ENCODE results near the gene GPR62. TPM values are rescaled to one million over a fixed set of nuclear protein-coding genes. Genes with fewer than 3 reads are reported as not detected.

Gene GPR62
- total and polyA plus RNA-seq, 2 experiments from 2014 or later: 0.10 to 0.38 TPM

- no peak for TF ChIP-seq CTCF (conservative IDR thresholded peaks at IDR 0.05; ENCODE audit: low read depth in 2 of 2)
- no peak for TF ChIP-seq EZH2phosphoT487 (IDR thresholded peaks at IDR 0.05; ENCODE audit: unreplicated experiment)
- TF ChIP-seq ZNF331 (CRISPR knock-in tag; IDR thresholded peaks at IDR 0.05; ENCODE audit: low read depth): no peak
- no peak for TF ChIP-seq JUNB (IDR thresholded peaks at IDR 0.05; ENCODE audit: unreplicated experiment)
- no peak for TF ChIP-seq ETS1 (IDR thresholded peaks at IDR 0.05)
Measured at GRCh38 chr3:51968883-51969678, 13.9 kb downstream of the GPR62 start (continued).

- no peak overlapping the region for H3K27ac ChIP-seq (ENCODE audit: low read depth)
- no peak overlapping the region for H2AFZ ChIP-seq
- ATAC-seq: no peak
- Mint-ChIP-seq H3K4me3 (no peak overlapping the region), H3K36me3 (ENCODE audit: low read depth) (peaks cover 7% of the 10 kb centered on the region; the same call in 2 of the 3 replicates), H3K9me3 (no peaks in the 10 kb centered on the region; the same call in 1 of the 3 replicates), H3K27ac (no peak overlapping the region), H3K27me3 (ENCODE audit: insufficient read depth, low read depth, poor library complexity) (peaks cover 35% of the 10 kb centered on the region), H3K4me1 (peaks cover 50% of the 10 kb centered on the region)
- peak overlapping the region; percentile 100; the same call in 1 of the 2 replicates for H3K4me2 ChIP-seq
- H3K4me1 ChIP-seq (ENCODE audit: insufficient read depth): peaks cover 35% of the 10 kb centered on the region
- no peak overlapping the region for H3K4me3 ChIP-seq
- H3K27me3 ChIP-seq (ENCODE audit: insufficient read depth): peaks cover 17% of the 10 kb centered on the region
- no peaks in the 10 kb centered on the region for H3K36me3 ChIP-seq (ENCODE audit: insufficient read depth)
- H3K79me2 ChIP-seq (replicated peaks; ENCODE audit: insufficient read depth): no peaks in the 10 kb centered on the region
- H3K9me2 ChIP-seq (ENCODE audit: insufficient read depth): no peaks in the 10 kb centered on the region
- no peaks in the 10 kb centered on the region for H4K20me1 ChIP-seq (replicated peaks; ENCODE audit: insufficient read depth)
- no peak for DNase-seq (ENCODE audit: low spot score)
- H3F3A ChIP-seq (replicated peaks; ENCODE audit: low read depth): peaks cover 21% of the 10 kb centered on the region
- TF ChIP-seq CTCF (conservative IDR thresholded peaks at IDR 0.05; ENCODE audit: low read depth in 2 of 2): no peak
- no peak for TF ChIP-seq EZH2 (IDR thresholded peaks at IDR 0.05; ENCODE audit: low read depth, unreplicated experiment)
- no peak for TF ChIP-seq ZNF462 (CRISPR knock-in tag; IDR thresholded peaks at IDR 0.05)
- TF ChIP-seq ZNF331 (CRISPR knock-in tag; IDR thresholded peaks at IDR 0.05; ENCODE audit: low read depth): no peak
- no peak for TF ChIP-seq POLR2AphosphoS5 (IDR thresholded peaks at IDR 0.05; ENCODE audit: low read depth)
- no peak for TF ChIP-seq STAT1 (IDR thresholded peaks at IDR 0.05; ENCODE audit: unreplicated experiment)
Measured at GRCh38 chr3:51969841-51970240, 14.7 kb downstream of the GPR62 start.
